ENCODE data around the gene GRK6.

DNA sequence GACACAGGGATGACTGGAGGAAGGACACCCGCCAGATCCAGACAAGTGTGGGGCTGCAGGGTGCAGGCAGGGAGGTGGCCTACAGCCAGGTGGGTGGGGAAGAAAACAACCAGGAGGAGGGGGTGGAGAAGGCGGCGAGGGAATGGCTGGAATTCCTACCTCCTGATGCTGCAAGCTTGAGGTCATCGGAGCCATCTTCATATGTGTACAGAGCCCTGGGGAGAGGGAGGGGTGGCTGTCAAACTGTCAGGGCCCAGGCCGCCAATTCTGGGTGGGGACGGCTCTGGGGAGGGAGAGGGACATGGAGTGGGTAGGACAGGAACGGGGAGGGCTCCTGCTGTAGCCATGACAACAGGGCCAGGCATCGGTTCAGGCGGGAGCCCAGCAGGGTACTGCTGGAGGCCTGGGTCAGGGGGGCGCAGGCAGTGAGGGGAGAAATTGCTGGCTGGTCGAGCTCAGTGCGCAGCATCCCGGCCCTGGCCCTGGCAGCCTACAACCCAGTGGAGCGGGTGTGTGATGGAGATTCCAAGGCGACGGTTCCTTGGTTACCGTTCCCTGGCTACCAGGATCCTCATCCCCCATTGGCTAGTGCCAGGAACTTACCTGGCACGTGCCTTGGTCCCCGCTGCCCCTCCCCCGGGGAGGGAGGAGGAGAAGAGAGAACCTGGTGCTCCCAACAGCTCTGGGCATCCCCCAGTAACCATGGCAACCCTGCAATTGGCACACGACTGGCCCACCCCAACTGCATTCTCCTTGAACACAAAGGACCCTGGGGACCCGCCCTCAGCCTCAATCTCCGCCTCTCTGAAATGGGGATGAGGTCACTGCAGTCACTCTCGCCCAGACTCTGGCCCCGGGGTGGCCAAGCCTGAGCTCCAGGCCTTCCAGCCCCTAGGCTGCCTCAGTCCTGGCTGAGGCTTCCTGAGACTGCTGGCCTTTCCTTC, 42.5 kb downstream of the GRK6 start:
- TF ChIP-seq, protein P1, sequence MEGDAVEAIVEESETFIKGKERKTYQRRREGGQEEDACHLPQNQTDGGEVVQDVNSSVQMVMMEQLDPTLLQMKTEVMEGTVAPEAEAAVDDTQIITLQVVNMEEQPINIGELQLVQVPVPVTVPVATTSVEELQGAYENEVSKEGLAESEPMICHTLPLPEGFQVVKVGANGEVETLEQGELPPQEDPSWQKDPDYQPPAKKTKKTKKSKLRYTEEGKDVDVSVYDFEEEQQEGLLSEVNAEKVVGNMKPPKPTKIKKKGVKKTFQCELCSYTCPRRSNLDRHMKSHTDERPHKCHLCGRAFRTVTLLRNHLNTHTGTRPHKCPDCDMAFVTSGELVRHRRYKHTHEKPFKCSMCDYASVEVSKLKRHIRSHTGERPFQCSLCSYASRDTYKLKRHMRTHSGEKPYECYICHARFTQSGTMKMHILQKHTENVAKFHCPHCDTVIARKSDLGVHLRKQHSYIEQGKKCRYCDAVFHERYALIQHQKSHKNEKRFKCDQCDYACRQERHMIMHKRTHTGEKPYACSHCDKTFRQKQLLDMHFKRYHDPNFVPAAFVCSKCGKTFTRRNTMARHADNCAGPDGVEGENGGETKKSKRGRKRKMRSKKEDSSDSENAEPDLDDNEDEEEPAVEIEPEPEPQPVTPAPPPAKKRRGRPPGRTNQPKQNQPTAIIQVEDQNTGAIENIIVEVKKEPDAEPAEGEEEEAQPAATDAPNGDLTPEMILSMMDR (IDR thresholded peaks at IDR 0.05): no peak
- no peak for TF ChIP-seq POLR2AphosphoS5 (IDR thresholded peaks at IDR 0.05)
- TF ChIP-seq POLR2A (IDR thresholded peaks at IDR 0.05): no peak
